Bronchial epithelial cell (primary cell): ENCODE data around the gene QPRT. TPM values are rescaled to one million over a fixed set of nuclear protein-coding genes. Genes with fewer than 3 reads are reported as not detected.
"Not testable (repeated sequence)": the region's sequence is repeated elsewhere in the genome, so short reads cannot be mapped to it uniquely, and the experiment has no call there.

Experiments
- DNase-seq: peaks from one replicate; pipeline ENCODE4 v3.0.0-alpha.2; 2010; ENCODE audit warnings: low read depth
- FAIRE-seq: peaks from 2 replicates; lab custom pipeline; 2011; peaks lifted over from hg19 to GRCh38; lab: Jason Lieb, UNC
- H3K27me3 ChIP-seq: 2 replicates; pipeline ENCODE4 v1.5.1; 2011; ENCODE audit warnings: low read length; ENCODE audit not compliant: control insufficient read depth, insufficient read depth
- H3K36me3 ChIP-seq: 2 replicates; pipeline ENCODE4 v1.5.1; 2011; ENCODE audit warnings: low read length; ENCODE audit not compliant: control insufficient read depth, insufficient read depth
- H3K4me3 ChIP-seq: 2 replicates; pipeline ENCODE4 v1.5.1; 2011; ENCODE audit warnings: mild to moderate bottlenecking, low read depth, low read length, control low read depth
- total RNA-seq: library from RNA; depleted of rRNA; stranded (reverse); fragments of >200 nt; gene quantifications from 2 replicates; pipeline ENCODE4 v1.2.1, GENCODE V29; 2014
- TF ChIP-seq, protein P1 (sequence below): IDR thresholded peaks from 2 replicates; pipeline ENCODE4 v1.5.1; 2011; ENCODE audit warnings: mild to moderate bottlenecking, moderate library complexity, low read length, control low read depth, inconsistent platforms; ENCODE audit not compliant: insufficient read depth, severe bottlenecking

The QPRT gene
- total RNA-seq, 1 donor from 2014 or later = 0.79 TPM

DNA sequence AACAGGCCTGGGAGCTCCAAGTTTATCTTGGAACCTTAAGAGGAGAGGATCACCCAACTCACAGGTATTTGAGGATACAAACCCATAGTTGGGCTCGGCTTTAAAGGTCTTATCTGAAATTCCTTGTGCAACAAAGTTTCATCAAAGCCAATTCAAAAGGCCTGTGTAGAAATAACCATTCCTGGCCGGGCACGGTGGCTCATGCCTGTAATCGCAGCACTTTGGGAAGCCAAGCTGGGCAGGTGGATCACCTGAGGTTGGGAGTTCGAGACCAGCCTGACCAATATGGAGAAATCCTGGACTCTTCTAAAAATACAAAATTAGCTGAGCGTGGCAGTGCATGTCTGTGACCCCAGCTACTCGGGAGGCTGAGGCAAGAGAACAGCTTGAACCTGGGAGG is 38.1 kb downstream of the QPRT start:
- no peak overlapping the region for H3K4me3 ChIP-seq
- H3K27me3 ChIP-seq = no peaks in the 10 kb centered on the region
- DNase-seq (no peak), FAIRE-seq (no peak)
- TF ChIP-seq, protein P1, sequence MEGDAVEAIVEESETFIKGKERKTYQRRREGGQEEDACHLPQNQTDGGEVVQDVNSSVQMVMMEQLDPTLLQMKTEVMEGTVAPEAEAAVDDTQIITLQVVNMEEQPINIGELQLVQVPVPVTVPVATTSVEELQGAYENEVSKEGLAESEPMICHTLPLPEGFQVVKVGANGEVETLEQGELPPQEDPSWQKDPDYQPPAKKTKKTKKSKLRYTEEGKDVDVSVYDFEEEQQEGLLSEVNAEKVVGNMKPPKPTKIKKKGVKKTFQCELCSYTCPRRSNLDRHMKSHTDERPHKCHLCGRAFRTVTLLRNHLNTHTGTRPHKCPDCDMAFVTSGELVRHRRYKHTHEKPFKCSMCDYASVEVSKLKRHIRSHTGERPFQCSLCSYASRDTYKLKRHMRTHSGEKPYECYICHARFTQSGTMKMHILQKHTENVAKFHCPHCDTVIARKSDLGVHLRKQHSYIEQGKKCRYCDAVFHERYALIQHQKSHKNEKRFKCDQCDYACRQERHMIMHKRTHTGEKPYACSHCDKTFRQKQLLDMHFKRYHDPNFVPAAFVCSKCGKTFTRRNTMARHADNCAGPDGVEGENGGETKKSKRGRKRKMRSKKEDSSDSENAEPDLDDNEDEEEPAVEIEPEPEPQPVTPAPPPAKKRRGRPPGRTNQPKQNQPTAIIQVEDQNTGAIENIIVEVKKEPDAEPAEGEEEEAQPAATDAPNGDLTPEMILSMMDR = no peak
- no peaks in the 10 kb centered on the region for H3K36me3 ChIP-seq

DNA sequence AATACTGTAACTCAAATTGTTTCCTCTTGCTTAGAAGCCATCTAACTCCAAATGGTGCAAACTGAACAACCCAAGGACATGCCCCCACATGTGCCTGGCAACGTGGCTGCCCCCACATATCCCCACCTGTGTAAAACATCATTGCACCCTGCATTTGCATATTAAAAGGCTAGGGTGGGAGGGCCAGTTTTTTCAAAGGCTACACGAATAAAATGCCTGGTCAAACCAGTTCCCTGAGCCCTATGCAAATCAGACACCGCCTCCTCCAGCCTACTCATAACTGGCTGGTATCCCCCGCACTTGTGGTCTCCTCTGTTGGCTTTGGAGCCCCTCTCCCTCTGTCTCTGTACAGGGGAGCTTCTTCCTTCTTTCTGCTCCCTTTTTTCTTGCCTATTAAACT is 40.1 kb downstream of the QPRT start:
- TF ChIP-seq, protein P1 = no peak
- DNase-seq (peak; percentile 33), FAIRE-seq (no peak)
- Histone ChIP-seq H3K36me3 (no peaks in the 10 kb centered on the region), H3K4me3 (no peak overlapping the region), H3K27me3 (no peaks in the 10 kb centered on the region)

DNA sequence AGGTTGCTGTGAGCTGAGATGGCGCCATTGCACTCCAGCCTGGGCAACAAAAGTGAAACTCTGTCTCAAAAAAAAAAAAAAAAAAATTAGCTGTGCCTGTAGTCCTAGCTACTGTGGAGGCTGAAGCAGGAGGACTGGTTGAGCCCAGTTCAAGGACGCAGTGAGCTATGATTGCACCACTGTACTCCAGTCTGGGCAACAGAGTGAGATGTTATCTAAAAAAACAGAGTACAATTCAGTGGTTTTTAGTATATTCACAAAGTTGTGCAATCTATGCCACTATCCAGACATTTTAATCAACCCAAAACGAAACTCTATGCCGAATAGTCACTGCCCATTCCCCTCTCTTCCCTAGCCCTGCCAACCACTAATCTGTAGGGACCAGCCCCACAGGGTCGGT is 41.7 kb downstream of the QPRT start:
- FAIRE-seq = no peak
- Histone ChIP-seq H3K4me3 (no peak overlapping the region), H3K27me3 (no peaks in the 10 kb centered on the region), H3K36me3 (no peaks in the 10 kb centered on the region)
- no peak for DNase-seq
- TF ChIP-seq, protein P1 = no peak

DNA sequence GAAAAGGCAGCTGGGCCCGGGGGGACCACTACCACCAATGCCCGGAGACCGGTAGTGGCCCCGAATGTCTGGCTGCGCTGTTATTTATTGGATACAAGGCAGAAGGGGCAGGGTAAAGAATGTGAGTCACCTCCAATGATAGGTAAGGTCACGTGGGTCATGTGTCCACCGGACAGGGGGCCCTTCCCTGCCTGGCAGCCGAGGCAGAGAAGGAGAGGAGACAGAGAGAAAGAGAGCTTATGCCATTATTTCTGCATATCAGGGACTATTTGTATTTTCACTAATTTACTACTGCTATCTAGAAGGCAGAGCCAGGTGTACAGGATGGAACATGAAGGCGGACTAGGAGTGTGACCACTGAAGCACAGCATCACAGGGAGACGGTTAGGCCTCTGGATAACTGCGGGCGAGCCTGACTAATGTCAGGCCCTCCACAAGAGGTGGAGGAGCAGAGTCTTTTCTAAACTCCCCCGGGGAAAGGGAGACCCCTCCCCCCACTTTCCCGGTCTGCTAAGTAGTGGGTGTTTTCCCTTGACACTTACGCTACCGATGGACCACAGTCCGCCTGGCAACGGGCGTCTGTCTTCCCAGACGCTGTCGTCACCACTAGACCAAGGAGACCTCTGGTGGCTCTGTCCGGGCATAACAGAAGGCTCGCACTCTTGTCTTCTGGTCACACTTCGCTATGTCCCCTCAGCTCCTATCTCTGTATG is 42.3 kb downstream of the QPRT start:
- H3K27me3 ChIP-seq, H3K4me3 ChIP-seq, H3K36me3 ChIP-seq, FAIRE-seq: not testable (repeated sequence)
- peak; percentile 33 for DNase-seq
- TF ChIP-seq, protein P1 = peak; percentile 65

DNA sequence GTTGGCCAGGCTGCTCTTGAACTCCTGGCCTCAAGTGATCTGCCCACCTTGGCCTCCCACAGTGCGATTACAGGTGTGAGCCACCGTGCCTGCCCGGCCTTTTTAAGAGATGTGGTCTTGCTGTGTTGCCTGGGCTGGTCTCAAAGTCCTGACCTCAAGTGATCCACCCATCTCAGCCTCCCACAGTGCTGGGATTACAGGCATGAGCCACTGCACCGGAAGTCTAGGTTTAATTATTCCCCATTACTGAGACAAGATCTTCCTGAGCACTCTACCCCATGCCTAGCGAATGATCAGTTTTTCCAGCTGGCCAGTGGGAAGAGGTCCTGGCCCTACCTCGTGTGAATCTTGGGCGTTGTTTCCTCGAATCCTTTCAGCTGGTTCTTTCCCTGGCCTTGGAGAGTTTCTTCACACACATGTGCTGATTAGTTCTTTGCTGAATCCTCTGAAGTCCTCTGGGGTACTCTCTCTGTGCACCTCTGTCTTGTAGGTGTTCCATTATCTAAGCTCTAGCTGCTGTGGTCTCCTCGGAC is 47.9 kb downstream of the QPRT start:
- no peak for FAIRE-seq
- TF ChIP-seq, protein P1 = no peak

More for the DNA sequence above, 47.9 kb downstream of the QPRT start:
- Histone ChIP-seq H3K4me3 (no peak overlapping the region), H3K27me3 (no peaks in the 10 kb centered on the region), H3K36me3 (no peaks in the 10 kb centered on the region)
- DNase-seq = no peak
